ENCODE results near the gene RBAK. TPM values are rescaled to one million over a fixed set of nuclear protein-coding genes. Genes with fewer than 3 reads are reported as not detected.

The RBAK gene
- 14.8 and 24.5 TPM in 2 replicates for total RNA-seq (ENCODE audit: low replicate concordance)

DNA sequence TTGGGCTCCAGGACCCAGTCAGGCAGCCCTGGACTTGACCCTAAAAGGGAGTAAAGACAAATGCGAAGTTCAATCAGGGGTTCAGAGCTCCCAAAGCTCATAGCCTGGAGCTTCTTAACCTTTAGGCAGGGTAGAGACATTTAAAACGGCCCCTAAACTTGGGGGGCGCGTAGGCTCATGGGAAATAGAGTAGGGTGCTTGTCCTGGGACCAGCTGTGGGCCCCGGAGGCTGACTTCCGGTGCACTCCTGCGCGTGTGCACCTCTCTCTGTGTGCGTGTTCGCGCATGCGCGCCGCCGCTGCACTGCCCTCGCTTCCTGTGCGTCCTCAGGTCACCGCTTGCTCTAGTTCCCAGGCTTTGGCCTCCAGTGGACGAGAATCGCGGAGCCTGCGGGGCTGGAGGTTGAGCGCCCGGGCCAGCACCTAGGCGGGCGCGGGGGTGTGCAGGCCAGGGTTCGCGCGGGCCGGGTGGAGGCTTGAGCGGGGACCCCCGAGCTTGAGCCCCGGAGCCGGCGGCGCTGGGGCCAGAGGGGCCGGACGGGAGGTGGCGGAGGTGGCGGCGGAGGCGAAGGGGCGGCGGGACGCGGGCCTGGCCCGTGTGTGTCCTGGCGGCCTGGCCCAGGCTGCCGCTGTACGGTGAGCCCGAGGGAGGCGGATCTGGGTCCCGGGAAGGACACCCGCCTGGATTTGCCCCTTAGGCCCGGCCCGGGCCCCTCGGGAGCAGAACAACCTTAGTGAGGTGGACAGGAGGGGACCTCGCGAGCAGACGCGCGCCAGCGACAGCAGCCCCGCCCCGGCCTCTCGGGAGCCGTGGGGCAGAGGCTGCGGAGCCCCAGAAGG is at the start of gene RBAK:
RBAK (plus strand) TSS at position 303 of the 839 bp plus-strand sequence. CDS start 2,217 bp downstream, outside the sequence.
- no peaks in the 10 kb centered on the region for H3K4me1 ChIP-seq
- H3K9me3 Mint-ChIP-seq: peaks cover 26% of the 10 kb centered on the region
- DNase-seq (ENCODE audit: low spot score): peak; percentile 95
- H2AFZ ChIP-seq (replicated peaks): peak within 1 kb of the TSS; percentile 95
- peak within 1 kb of the TSS; percentile 80 for H3K4me2 ChIP-seq
- H3K36me3 ChIP-seq: peaks cover 14% of the 10 kb centered on the region
- no peak within 1 kb of the TSS for H3K27ac ChIP-seq
- H3K27ac Mint-ChIP-seq: peak within 1 kb of the TSS; percentile 98
- H3K9ac ChIP-seq: peak within 1 kb of the TSS; percentile 85
- peaks cover 22% of the 10 kb centered on the region for H3K79me2 ChIP-seq (ENCODE audit: low read depth)
- H3K4me3 Mint-ChIP-seq: peak within 1 kb of the TSS; percentile 94
- H3F3A ChIP-seq (ENCODE audit: low read depth): no peaks in the 10 kb centered on the region
- peaks cover 5% of the 10 kb centered on the region for H3K4me1 Mint-ChIP-seq
- peaks cover 8% of the 10 kb centered on the region for H3K27me3 Mint-ChIP-seq (ENCODE audit: insufficient read depth, low read depth)
- no peaks in the 10 kb centered on the region for H3K27me3 ChIP-seq
- peak within 1 kb of the TSS; percentile 72 for H3K4me3 ChIP-seq
- H4K20me1 ChIP-seq (ENCODE audit: low read depth): no peaks in the 10 kb centered on the region
- H3K36me3 Mint-ChIP-seq: peaks cover 31% of the 10 kb centered on the region
- H3K9me3 ChIP-seq (ENCODE audit: low read depth): no peaks in the 10 kb centered on the region
- TF ChIP-seq, protein P1, sequence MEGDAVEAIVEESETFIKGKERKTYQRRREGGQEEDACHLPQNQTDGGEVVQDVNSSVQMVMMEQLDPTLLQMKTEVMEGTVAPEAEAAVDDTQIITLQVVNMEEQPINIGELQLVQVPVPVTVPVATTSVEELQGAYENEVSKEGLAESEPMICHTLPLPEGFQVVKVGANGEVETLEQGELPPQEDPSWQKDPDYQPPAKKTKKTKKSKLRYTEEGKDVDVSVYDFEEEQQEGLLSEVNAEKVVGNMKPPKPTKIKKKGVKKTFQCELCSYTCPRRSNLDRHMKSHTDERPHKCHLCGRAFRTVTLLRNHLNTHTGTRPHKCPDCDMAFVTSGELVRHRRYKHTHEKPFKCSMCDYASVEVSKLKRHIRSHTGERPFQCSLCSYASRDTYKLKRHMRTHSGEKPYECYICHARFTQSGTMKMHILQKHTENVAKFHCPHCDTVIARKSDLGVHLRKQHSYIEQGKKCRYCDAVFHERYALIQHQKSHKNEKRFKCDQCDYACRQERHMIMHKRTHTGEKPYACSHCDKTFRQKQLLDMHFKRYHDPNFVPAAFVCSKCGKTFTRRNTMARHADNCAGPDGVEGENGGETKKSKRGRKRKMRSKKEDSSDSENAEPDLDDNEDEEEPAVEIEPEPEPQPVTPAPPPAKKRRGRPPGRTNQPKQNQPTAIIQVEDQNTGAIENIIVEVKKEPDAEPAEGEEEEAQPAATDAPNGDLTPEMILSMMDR (IDR thresholded peaks at IDR 0.05): no peak
- TF ChIP-seq EZH2 (IDR thresholded peaks at IDR 0.05) (no peak), EZH2phosphoT487 (IDR thresholded peaks at IDR 0.05) (no peak)

DNA sequence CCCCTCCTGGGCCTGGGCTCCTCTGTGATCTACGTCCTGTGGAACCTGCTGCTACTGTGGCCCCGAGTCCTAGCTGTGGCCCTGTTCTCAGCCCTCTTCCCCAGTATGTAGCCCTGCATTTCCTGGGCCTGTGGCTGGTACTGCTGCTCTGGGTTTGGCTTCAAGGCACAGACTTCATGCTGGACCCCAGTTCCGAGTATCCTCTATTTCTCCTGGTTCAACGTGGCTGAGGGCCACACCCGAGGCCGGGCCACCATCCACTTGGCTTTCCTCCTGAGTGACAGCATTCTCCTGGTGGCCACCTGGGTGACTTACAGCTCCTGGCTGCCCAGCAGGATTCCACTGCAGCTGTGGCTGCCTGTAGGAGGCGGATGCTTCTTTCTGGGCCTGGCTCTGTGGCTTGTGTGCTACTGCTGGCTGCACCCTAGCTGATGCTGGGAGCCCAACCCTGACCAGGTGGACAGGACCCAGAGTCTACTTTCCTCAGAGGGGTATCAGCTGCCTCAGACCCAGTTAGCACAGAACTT is 48.9 kb upstream of the RBAK start:
- peaks cover 18% of the 10 kb centered on the region for H3K36me3 Mint-ChIP-seq

DNA sequence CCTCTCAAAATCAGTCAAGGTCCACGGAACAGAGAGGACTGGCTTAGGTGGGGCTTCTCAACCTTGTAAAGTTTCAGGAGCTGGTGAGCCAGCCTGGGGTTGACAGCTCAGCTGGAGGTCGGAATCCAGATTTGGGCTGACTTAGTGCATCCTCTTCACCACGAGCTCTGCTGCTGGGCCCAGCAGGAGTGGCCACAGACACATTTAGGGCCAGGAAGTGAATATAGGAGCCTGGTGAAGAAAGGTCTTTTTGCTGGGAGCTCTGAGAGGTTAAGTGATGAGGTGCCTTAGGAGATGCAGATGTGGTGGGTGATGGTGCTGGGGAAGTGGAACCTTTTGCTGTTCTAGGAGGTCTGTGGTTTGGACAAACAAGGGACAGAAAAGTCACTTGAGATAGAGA is 47.4 kb upstream of the RBAK start:
- Histone ChIP-seq H3K79me2 (ENCODE audit: low read depth) (no peaks in the 10 kb centered on the region), H2AFZ (replicated peaks) (no peak overlapping the region), H3K36me3 (no peaks in the 10 kb centered on the region), H4K20me1 (ENCODE audit: low read depth) (no peaks in the 10 kb centered on the region), H3K27ac (no peak overlapping the region), H3K4me2 (no peak overlapping the region), H3K27me3 (no peaks in the 10 kb centered on the region), H3K9me3 (ENCODE audit: low read depth) (no peaks in the 10 kb centered on the region), H3K4me1 (no peaks in the 10 kb centered on the region), H3K4me3 (no peak overlapping the region), H3F3A (ENCODE audit: low read depth) (no peaks in the 10 kb centered on the region), H3K9ac (no peak overlapping the region)
- no peaks in the 10 kb centered on the region for H3K4me1 Mint-ChIP-seq
- H3K27ac Mint-ChIP-seq: no peak overlapping the region
- H3K9me3 Mint-ChIP-seq: no peaks in the 10 kb centered on the region
- H3K36me3 Mint-ChIP-seq: peaks cover 23% of the 10 kb centered on the region
- no peak for DNase-seq (ENCODE audit: low spot score)
- TF ChIP-seq EZH2phosphoT487 (IDR thresholded peaks at IDR 0.05) (no peak), EZH2 (IDR thresholded peaks at IDR 0.05) (no peak)
- TF ChIP-seq, protein P1 (IDR thresholded peaks at IDR 0.05): no peak
- H3K27me3 Mint-ChIP-seq (ENCODE audit: insufficient read depth, low read depth): no peaks in the 10 kb centered on the region
- no peak overlapping the region for H3K4me3 Mint-ChIP-seq

More for the DNA sequence above, 48.9 kb upstream of the RBAK start:
- H3K4me3 ChIP-seq: no peak overlapping the region
- H3K27ac Mint-ChIP-seq: no peak overlapping the region
- no peaks in the 10 kb centered on the region for H3K27me3 Mint-ChIP-seq (ENCODE audit: insufficient read depth, low read depth)
- no peaks in the 10 kb centered on the region for H3K79me2 ChIP-seq (ENCODE audit: low read depth)
- no peaks in the 10 kb centered on the region for H4K20me1 ChIP-seq (ENCODE audit: low read depth)
- no peak overlapping the region for H3K4me3 Mint-ChIP-seq
- H3K4me1 Mint-ChIP-seq: no peaks in the 10 kb centered on the region
- no peaks in the 10 kb centered on the region for H3K9me3 ChIP-seq (ENCODE audit: low read depth)
- H3F3A ChIP-seq (ENCODE audit: low read depth): no peaks in the 10 kb centered on the region
- TF ChIP-seq, protein P1 (IDR thresholded peaks at IDR 0.05): no peak
- TF ChIP-seq EZH2 (IDR thresholded peaks at IDR 0.05) (no peak), EZH2phosphoT487 (IDR thresholded peaks at IDR 0.05) (no peak)
- H2AFZ ChIP-seq (replicated peaks): no peak overlapping the region
- no peak overlapping the region for H3K9ac ChIP-seq
- no peaks in the 10 kb centered on the region for H3K36me3 ChIP-seq
- H3K9me3 Mint-ChIP-seq: no peaks in the 10 kb centered on the region
- H3K27me3 ChIP-seq: no peaks in the 10 kb centered on the region
- DNase-seq (ENCODE audit: low spot score): no peak
- no peaks in the 10 kb centered on the region for H3K4me1 ChIP-seq
- no peak overlapping the region for H3K27ac ChIP-seq
- no peak overlapping the region for H3K4me2 ChIP-seq

Data from neural progenitor cell (in vitro differentiated cells).